GM23248 (cell line): ENCODE data around the gene GLP1R. TPM values are rescaled to one million over a fixed set of nuclear protein-coding genes. Genes with fewer than 3 reads are reported as not detected.

Experiments
- DNase-seq: peaks from one replicate; pipeline ENCODE4 v3.0.0-alpha.2; 2015
- H2AFZ ChIP-seq: fragments of 200-600 bp; sonication (generic); 2 replicates; pipeline ENCODE4 v1.6.1; 2016; ENCODE audit warnings: antibody characterized with exemption
- H3F3A ChIP-seq: fragments of 200-600 bp; sonication (generic); 2 replicates; pipeline ENCODE4 v1.6.1; 2016; ENCODE audit warnings: mild to moderate bottlenecking, antibody characterized with exemption, mixed run types; ENCODE audit not compliant: insufficient read depth
- H3K27ac ChIP-seq: fragments of 200-600 bp; sonication (generic); 2 replicates; pipeline ENCODE4 v1.5.1; 2016; ENCODE audit warnings: mild to moderate bottlenecking
- H3K27me3 ChIP-seq: fragments of 200-600 bp; sonication (generic); replicated peaks from 2 replicates; pipeline ENCODE4 v1.6.1; 2016; ENCODE audit warnings: mild to moderate bottlenecking; ENCODE audit not compliant: insufficient read depth
- H3K36me3 ChIP-seq: fragments of 200-600 bp; sonication (generic); 2 replicates; pipeline ENCODE4 v1.6.1; 2016; ENCODE audit warnings: low read depth, mild to moderate bottlenecking
- H3K4me1 ChIP-seq: fragments of 200-600 bp; sonication (generic); 2 replicates; pipeline ENCODE4 v1.6.1; 2016; ENCODE audit warnings: mild to moderate bottlenecking; ENCODE audit not compliant: insufficient read depth
- H3K4me2 ChIP-seq: fragments of 200-600 bp; sonication (generic); one replicate; pipeline ENCODE4 v1.6.1; 2016; ENCODE audit warnings: mild to moderate bottlenecking; ENCODE audit not compliant: unreplicated experiment
- H3K4me3 ChIP-seq: fragments of 200-600 bp; sonication (generic); 2 replicates; pipeline ENCODE4 v1.5.1; 2016; ENCODE audit warnings: mild to moderate bottlenecking
- H3K79me2 ChIP-seq: fragments of 200-600 bp; sonication (generic); 2 replicates; pipeline ENCODE4 v1.6.1; 2016; ENCODE audit warnings: mild to moderate bottlenecking; ENCODE audit not compliant: insufficient read depth
- H3K9ac ChIP-seq: fragments of 200-600 bp; sonication (generic); 2 replicates; pipeline ENCODE4 v1.6.1; 2016; ENCODE audit warnings: mild to moderate bottlenecking
- H3K9me2 ChIP-seq: fragments of 200-600 bp; sonication (generic); 2 replicates; pipeline ENCODE4 v1.6.1; 2016; ENCODE audit warnings: mixed run types, mild to moderate bottlenecking, moderate library complexity; ENCODE audit not compliant: insufficient read depth
- H3K9me3 ChIP-seq: fragments of 200-600 bp; sonication (generic); one replicate; pipeline ENCODE4 v1.6.1; 2017; ENCODE audit warnings: low read depth
- H4K20me1 ChIP-seq: fragments of 200-600 bp; sonication (generic); 2 replicates; pipeline ENCODE4 v1.6.0; 2016; ENCODE audit not compliant: insufficient read depth
- EZH2 ChIP-seq: fragments of 200-600 bp; sonication (generic); IDR thresholded peaks from 2 replicates; pipeline ENCODE4 v1.6.1; 2018; ENCODE audit warnings: antibody characterized with exemption, mild to moderate bottlenecking; ENCODE audit not compliant: insufficient read depth, poor library complexity, severe bottlenecking
- EZH2phosphoT487 ChIP-seq: fragments of 200-600 bp; sonication (generic); IDR thresholded peaks from 2 replicates; pipeline ENCODE4 v1.6.1; 2018; ENCODE audit warnings: antibody characterized with exemption, moderate library complexity, mild to moderate bottlenecking, low read depth; ENCODE audit not compliant: insufficient read depth
- WGBS, 2 experiments: methylation state at CpG; one replicate each; pipeline ENCODE4 v1.1.6; 2015 to 2017; ENCODE audit warnings: low lambda C conversion rate in 2 of 2, low coverage in 1 of 2; ENCODE audit errors: missing lambda C conversion rate in 2 of 2; 5-methylcytosine and 5-hydroxymethylcytosine counted together
- in situ Hi-C: fragments of 300-500 bp; cut with MboI; formaldehyde crosslinking; loops from 2 replicates; pipeline ENCODE4 v1.15.0; 2020
- polyA plus RNA-seq: library from polyadenylated mRNA; unstranded; fragments of >200 nt; fragmentation: Nextera tagmentation; extraction: Ambion mirVana; gene quantifications from 2 replicates; pipeline ENCODE4 v1.2.1, GENCODE V29; 2016
- total RNA-seq: library from RNA; depleted of rRNA; stranded (reverse); fragments of >200 nt; shearing (Covaris generic); gene quantifications from 2 replicates; pipeline ENCODE4 v1.2.3, GENCODE V29; 2014

Gene GLP1R
- total and polyA plus RNA-seq, 2 experiments from 2014 or later: not detected

DNA sequence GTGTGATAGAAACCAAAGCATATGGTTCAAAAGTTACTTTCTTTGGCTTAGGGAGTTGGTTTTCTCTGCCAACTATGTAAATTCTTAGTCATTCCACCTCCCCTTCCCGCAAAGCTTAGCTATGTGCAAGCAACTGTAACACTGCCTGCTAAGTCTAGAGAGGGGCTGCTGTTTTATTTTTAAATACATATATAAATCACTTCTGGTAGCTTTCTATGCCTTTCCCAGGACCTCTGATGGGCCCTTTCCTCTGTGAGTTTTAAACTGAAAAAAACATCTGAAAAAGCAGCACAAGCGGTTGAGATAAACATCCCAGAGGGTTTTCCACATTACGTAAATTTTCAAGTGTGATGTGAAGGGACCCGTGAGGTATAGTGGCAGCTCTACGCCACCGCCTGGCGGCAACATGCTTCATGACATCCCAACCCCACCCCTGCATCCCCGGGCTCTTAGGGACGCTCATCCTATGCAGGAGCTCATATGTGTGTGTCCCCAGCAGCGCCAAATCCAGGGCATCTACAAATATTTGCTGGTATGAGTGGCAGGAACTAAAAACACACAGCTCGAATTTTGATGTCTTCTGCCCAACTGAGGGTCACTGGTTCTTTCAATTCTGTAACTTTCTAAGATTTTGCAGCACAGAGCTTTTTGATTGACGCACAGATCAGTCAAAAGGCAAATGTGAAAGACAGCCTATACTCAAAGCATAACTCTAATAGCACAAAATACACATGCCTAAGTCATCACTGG is 53.7 kb downstream of the GLP1R start:
- no peak overlapping the region for H2AFZ ChIP-seq
- in situ Hi-C loops: no loop called here
- TF ChIP-seq EZH2phosphoT487 (no peak), EZH2 (no peak)
- H3K9me3 ChIP-seq: no peaks in the 10 kb centered on the region
- H3K9ac ChIP-seq: no peak overlapping the region
- H3K27me3 ChIP-seq: no peaks in the 10 kb centered on the region
- H3K27ac ChIP-seq: no peak overlapping the region
- no peaks in the 10 kb centered on the region for H3K79me2 ChIP-seq
- H3K9me2 ChIP-seq: no peaks in the 10 kb centered on the region
- H4K20me1 ChIP-seq: no peaks in the 10 kb centered on the region
- DNase-seq: peak; percentile 48
- H3K36me3 ChIP-seq: no peaks in the 10 kb centered on the region; the same call in 1 of the 2 replicates
- 51% methylated on average over 12 of the region's 12 CpGs for WGBS, 2 experiments
- no peaks in the 10 kb centered on the region for H3F3A ChIP-seq
- no peak overlapping the region for H3K4me3 ChIP-seq
- H3K4me2 ChIP-seq: no peak overlapping the region
- 0 out of 2 replicates have a peak, but pooled peaks cover 7% of the 10 kb centered on the region for H3K4me1 ChIP-seq

GRCh38 chr6:39102821-39103136 is 54.2 kb downstream of the GLP1R start:
- Histone ChIP-seq H3K9ac (no peak overlapping the region), H3K79me2 (no peaks in the 10 kb centered on the region), H3K4me3 (no peak overlapping the region), H3K9me3 (no peaks in the 10 kb centered on the region), H4K20me1 (no peaks in the 10 kb centered on the region), H3K4me2 (no peak overlapping the region), H3K4me1 (0 out of 2 replicates have a peak, but pooled peaks cover 7% of the 10 kb centered on the region), H3K36me3 (no peaks in the 10 kb centered on the region; the same call in 1 of the 2 replicates), H3K9me2 (no peaks in the 10 kb centered on the region), H3K27ac (no peak overlapping the region), H2AFZ (no peak overlapping the region), H3K27me3 (no peaks in the 10 kb centered on the region), H3F3A (no peaks in the 10 kb centered on the region)
- WGBS, 2 experiments: 80 to 94% methylated on average over 1 of the region's 1 CpG
- in situ Hi-C loops: no loop called here
- DNase-seq: no peak
- TF ChIP-seq EZH2phosphoT487 (no peak), EZH2 (no peak)

DNA sequence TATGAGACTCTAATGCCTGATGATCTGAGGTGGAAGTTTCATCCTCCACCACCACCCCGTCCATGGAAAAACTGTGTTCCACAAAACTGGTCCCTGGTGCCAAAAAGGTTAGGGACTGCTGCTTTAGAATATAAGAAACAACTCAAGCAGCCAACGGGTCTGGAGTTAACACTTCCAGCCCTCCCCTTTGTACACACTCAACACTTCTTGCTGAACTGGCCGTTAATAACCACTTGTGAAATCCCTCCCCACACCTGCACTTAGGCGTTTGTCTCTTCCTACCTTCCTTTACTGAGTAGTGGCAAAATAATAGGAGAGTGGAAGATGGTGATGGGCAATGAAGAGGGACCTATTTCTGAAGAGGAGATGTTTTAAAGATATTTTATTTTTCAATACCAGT is 55.9 kb downstream of the GLP1R start:
- Histone ChIP-seq H3K4me2 (no peak overlapping the region), H3K27ac (no peak overlapping the region), H3K36me3 (no peaks in the 10 kb centered on the region; the same call in 1 of the 2 replicates), H3F3A (no peaks in the 10 kb centered on the region), H3K4me1 (0 out of 2 replicates have a peak, but pooled peaks cover 7% of the 10 kb centered on the region), H3K9ac (no peak overlapping the region), H3K27me3 (no peaks in the 10 kb centered on the region), H3K79me2 (no peaks in the 10 kb centered on the region), H3K4me3 (no peak overlapping the region), H4K20me1 (no peaks in the 10 kb centered on the region), H3K9me3 (no peaks in the 10 kb centered on the region), H3K9me2 (no peaks in the 10 kb centered on the region), H2AFZ (no peak overlapping the region)
- TF ChIP-seq EZH2phosphoT487 (no peak), EZH2 (no peak)
- DNase-seq: no peak
- WGBS, 2 experiments: 55 to 63% methylated on average over 4 of the region's 4 CpGs
- in situ Hi-C loops: no loop called here

DNA sequence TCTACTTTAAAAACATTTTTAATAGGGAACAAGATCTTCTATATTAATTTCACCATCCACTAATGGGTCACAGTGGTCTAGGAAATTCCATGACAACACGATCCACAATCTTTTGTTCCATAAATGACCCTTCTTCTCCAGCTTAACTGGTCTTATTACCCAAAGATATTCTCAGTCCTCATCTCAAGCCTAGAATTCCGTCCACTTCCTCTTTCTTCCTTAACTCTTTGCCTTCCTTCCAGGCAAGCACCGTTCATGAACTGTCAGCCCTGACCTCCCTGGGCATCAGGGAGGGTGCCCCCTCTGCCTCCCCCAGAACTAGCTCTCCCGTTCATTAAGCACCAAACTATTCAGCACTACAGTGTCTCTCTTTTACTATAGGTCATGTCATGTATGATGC is 58.5 kb downstream of the GLP1R start:
- no peak for TF ChIP-seq EZH2
- TF ChIP-seq EZH2phosphoT487: no peak
- no peaks in the 10 kb centered on the region for H3K27me3 ChIP-seq
- no peaks in the 10 kb centered on the region for H4K20me1 ChIP-seq
- no peak overlapping the region for H3K4me2 ChIP-seq
- DNase-seq: no peak
- H3F3A ChIP-seq: no peaks in the 10 kb centered on the region
- no peaks in the 10 kb centered on the region; the same call in 1 of the 2 replicates for H3K36me3 ChIP-seq
- no peak overlapping the region for H3K4me3 ChIP-seq
- H3K9me3 ChIP-seq: no peaks in the 10 kb centered on the region
- in situ Hi-C loops: no loop called here
- no peak overlapping the region for H2AFZ ChIP-seq
- 0 out of 2 replicates have a peak, but pooled peaks cover 2% of the 10 kb centered on the region for H3K4me1 ChIP-seq
- H3K9ac ChIP-seq: no peak overlapping the region
- no peaks in the 10 kb centered on the region for H3K79me2 ChIP-seq
- 74 to 80% methylated on average over 4 of the region's 4 CpGs for WGBS, 2 experiments
- no peaks in the 10 kb centered on the region for H3K9me2 ChIP-seq
- no peak overlapping the region for H3K27ac ChIP-seq
